Fibroblast of lung (primary cell): ENCODE data around the gene EMILIN2. TPM values are rescaled to one million over a fixed set of nuclear protein-coding genes. Genes with fewer than 3 reads are reported as not detected.

Experiments
- DNase-seq, 2 donors: peaks; one replicate each; pipeline versions ENCODE4 v3.0.0 to v3.0.0-alpha.2; 2010; ENCODE audit warnings: low read depth in 2 of 2
- H2AFZ ChIP-seq: 2 replicates; pipeline ENCODE4 v1.5.1; 2012; ENCODE audit warnings: low read length, control low read depth, inconsistent platforms
- H3K27ac ChIP-seq: 2 replicates; pipeline ENCODE4 v1.5.1; 2011; ENCODE audit warnings: low read length, control low read depth; ENCODE audit not compliant: insufficient read depth
- H3K27me3 ChIP-seq: 2 replicates; pipeline ENCODE4 v1.5.1; 2011; ENCODE audit warnings: mild to moderate bottlenecking, low read length; ENCODE audit not compliant: control insufficient read depth, insufficient read depth
- H3K36me3 ChIP-seq: 2 replicates; pipeline ENCODE4 v1.5.1; 2011; ENCODE audit warnings: low read length; ENCODE audit not compliant: control insufficient read depth, insufficient read depth
- H3K4me1 ChIP-seq: 2 replicates; pipeline ENCODE4 v1.5.1; 2011; ENCODE audit warnings: low read length; ENCODE audit not compliant: control insufficient read depth, insufficient read depth; ENCODE audit errors: extremely low read depth
- H3K4me2 ChIP-seq: 2 replicates; pipeline ENCODE4 v1.5.1; 2011; ENCODE audit warnings: low read length, control low read depth; ENCODE audit not compliant: insufficient read depth; ENCODE audit errors: extremely low read depth
- H3K4me3 ChIP-seq, 4 experiments: fragments of 200-600 bp in 1 of 4; sonication (generic) in 1 of 4; replicated peaks in 1 of 4; 2 replicates each; pipeline ENCODE4 v1.5.1; 2011 to 2016; ENCODE audit warnings: low read length in 4 of 4, low read depth in 3 of 4, mild to moderate bottlenecking in 3 of 4, control low read depth in 2 of 4, inconsistent platforms in 1 of 4, mixed read lengths in 1 of 4; ENCODE audit not compliant: insufficient read depth in 1 of 4; ENCODE audit errors: control extremely low read depth in 1 of 4
- H3K79me2 ChIP-seq: 2 replicates; pipeline ENCODE4 v1.5.1; 2012; ENCODE audit warnings: mild to moderate bottlenecking, low read length, inconsistent platforms; ENCODE audit not compliant: control insufficient read depth, insufficient read depth
- H3K9ac ChIP-seq: 2 replicates; pipeline ENCODE4 v1.5.1; 2011; ENCODE audit warnings: mild to moderate bottlenecking, low read length, control low read depth; ENCODE audit not compliant: insufficient read depth
- H3K9me3 ChIP-seq: 2 replicates; pipeline ENCODE4 v1.5.1; 2012; ENCODE audit warnings: low read depth, low read length; ENCODE audit not compliant: control insufficient read depth, insufficient read depth
- H4K20me1 ChIP-seq: 2 replicates; pipeline ENCODE4 v1.5.1; 2011; ENCODE audit warnings: low read length; ENCODE audit not compliant: control insufficient read depth, insufficient read depth; ENCODE audit errors: extremely low read depth
- CTCF ChIP-seq, 2 donors: IDR thresholded peaks in 1 of 2; conservative IDR thresholded peaks in 1 of 2; 1 replicate in 1 of 2; 2 replicates in 1 of 2; pipeline ENCODE4 v1.5.1; 2011 to 2012; ENCODE audit warnings: low read length in 2 of 2, control low read depth in 1 of 2, inconsistent platforms in 1 of 2, low read depth in 1 of 2, mild to moderate bottlenecking in 1 of 2
- EZH2 ChIP-seq: IDR thresholded peaks from 2 replicates; pipeline ENCODE4 v1.5.1; 2012; ENCODE audit warnings: low read length, control low read depth, mild to moderate bottlenecking; ENCODE audit errors: missing control alignments
- polyA plus RNA-seq, 2 donors: library from polyadenylated mRNA; depleted of rRNA in 1 of 2; stranded (reverse) in 1 of 2; unstranded in 1 of 2; fragments of >200 nt; gene quantifications; 2 replicates each; pipeline ENCODE4 v1.2.1, GENCODE V29; 2011 to 2012; ENCODE audit warnings: missing spikeins in 1 of 2
- total RNA-seq: library from RNA; depleted of rRNA; stranded (reverse); fragments of >200 nt; gene quantifications from 2 replicates; pipeline ENCODE4 v1.2.1, GENCODE V29; 2014

EMILIN2 gene
- total and polyA plus RNA-seq, 2 donors (not counting 1 experiment from before 2014, with no cell fraction given), result 8.7 to 11.1 TPM

DNA sequence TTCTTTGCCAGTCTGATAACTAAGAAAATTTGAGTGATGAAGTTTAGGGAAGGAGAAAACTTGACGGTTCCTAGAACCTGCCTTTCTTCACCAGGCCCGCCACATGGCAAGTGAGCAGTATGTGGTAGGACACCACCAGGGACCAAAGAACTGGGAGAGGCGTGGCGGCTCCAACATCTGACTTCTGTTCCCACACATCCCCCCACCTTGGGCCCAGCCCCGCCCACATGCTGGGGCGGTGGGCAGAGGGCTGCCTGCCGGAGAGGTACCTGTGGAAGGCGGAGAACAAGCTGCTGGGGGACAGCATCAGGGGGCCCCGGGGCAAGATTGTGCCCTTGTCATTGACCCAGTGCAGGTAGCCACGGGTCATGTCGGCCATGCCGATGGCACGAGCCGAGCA lies 75.0 kb downstream of the EMILIN2 start:
- TF ChIP-seq CTCF (conservative IDR thresholded peaks at IDR 0.05 in 1 of 2, IDR thresholded peaks at IDR 0.05 in 1 of 2; ENCODE audit: low read depth in 1 of 2, low read length in 2 of 2) (no peak), EZH2 (no peak)
- H3K36me3 ChIP-seq, result peaks cover 33% of the 10 kb centered on the region
- no peak overlapping the region for H3K4me3 ChIP-seq

GRCh38 chr18:2923464-2923863 lies 76.7 kb downstream of the EMILIN2 start:
- Histone ChIP-seq H3K4me1 (no peaks in the 10 kb centered on the region), H2AFZ (no peak overlapping the region), H3K4me3 (no peak overlapping the region), H3K79me2 (no peaks in the 10 kb centered on the region), H3K27me3 (no peaks in the 10 kb centered on the region), H3K9ac (no peak overlapping the region), H3K36me3 (peaks cover 44% of the 10 kb centered on the region), H3K27ac (no peak overlapping the region), H4K20me1 (no peaks in the 10 kb centered on the region), H3K4me2 (no peak overlapping the region), H3K9me3 (no peaks in the 10 kb centered on the region)
- DNase-seq, result peak in 1 of 2 donors; percentile 14
- TF ChIP-seq EZH2 (no peak), CTCF (conservative IDR thresholded peaks at IDR 0.05 in 1 of 2, IDR thresholded peaks at IDR 0.05 in 1 of 2; ENCODE audit: low read depth in 1 of 2, low read length in 2 of 2) (no peak)

More for the DNA sequence above, 75.0 kb downstream of the EMILIN2 start:
- no peak overlapping the region for H3K27ac ChIP-seq
- H3K4me1 ChIP-seq, result no peaks in the 10 kb centered on the region
- no peak overlapping the region for H3K9ac ChIP-seq
- no peaks in the 10 kb centered on the region for H4K20me1 ChIP-seq
- no peaks in the 10 kb centered on the region for H3K9me3 ChIP-seq
- H2AFZ ChIP-seq, result no peak overlapping the region
- H3K27me3 ChIP-seq, result no peaks in the 10 kb centered on the region
- no peaks in the 10 kb centered on the region for H3K79me2 ChIP-seq
- no peak for DNase-seq
- H3K4me2 ChIP-seq, result no peak overlapping the region

GRCh38 chr18:2924920-2925319 lies 78.1 kb downstream of the EMILIN2 start:
- Histone ChIP-seq H3K4me2 (no peak overlapping the region), H3K9me3 (no peaks in the 10 kb centered on the region), H3K27me3 (no peaks in the 10 kb centered on the region), H3K4me3 (no peak overlapping the region), H3K79me2 (no peaks in the 10 kb centered on the region), H4K20me1 (no peaks in the 10 kb centered on the region), H3K9ac (no peak overlapping the region), H3K36me3 (peaks cover 35% of the 10 kb centered on the region), H3K27ac (no peak overlapping the region), H3K4me1 (no peaks in the 10 kb centered on the region), H2AFZ (no peak overlapping the region)
- no peak for DNase-seq
- TF ChIP-seq EZH2 (no peak), CTCF (conservative IDR thresholded peaks at IDR 0.05 in 1 of 2, IDR thresholded peaks at IDR 0.05 in 1 of 2; ENCODE audit: low read depth in 1 of 2, low read length in 2 of 2) (no peak)
